Smooth muscle cell (in vitro differentiated cells): Measurements from ENCODE around the gene VKORC1L1. TPM values are rescaled to one million over a fixed set of nuclear protein-coding genes. Genes with fewer than 3 reads are reported as not detected.
A peak's percentile ranks its signal among the peaks of the same experiment; 100 is the strongest.
"Not testable (repeated sequence)": the region's sequence is repeated elsewhere in the genome, so short reads cannot be mapped to it uniquely, and the experiment has no call there.

Source experiments
- DNase-seq: peaks from one replicate; lab custom pipeline; 2025; ENCODE audit not compliant: unreplicated experiment; lab: John Stamatoyannopoulos, UW
- H2AFZ ChIP-seq: fragments of 200-600 bp; sonication (generic); 2 replicates; pipeline ENCODE4 v1.6.0; 2016; ENCODE audit warnings: antibody characterized with exemption, low read depth, mild to moderate bottlenecking
- H3F3A ChIP-seq: fragments of 200-600 bp; sonication (generic); 2 replicates; pipeline ENCODE4 v1.6.0; 2017; ENCODE audit warnings: antibody characterized with exemption, low read depth
- H3K27ac ChIP-seq: fragments of 200-600 bp; sonication (generic); 2 replicates; pipeline ENCODE4 v1.5.1; 2016; ENCODE audit warnings: low read depth, mild to moderate bottlenecking
- H3K27me3 ChIP-seq: fragments of 200-600 bp; sonication (generic); 2 replicates; pipeline ENCODE4 v1.6.1; 2016; ENCODE audit warnings: low read depth, mild to moderate bottlenecking
- H3K36me3 ChIP-seq: fragments of 200-600 bp; sonication (generic); 2 replicates; pipeline ENCODE4 v1.5.1; 2016; ENCODE audit warnings: low read depth
- H3K4me1 ChIP-seq: fragments of 200-600 bp; sonication (generic); 2 replicates; pipeline ENCODE4 v1.5.1; 2016; ENCODE audit warnings: low read depth
- H3K4me2 ChIP-seq: fragments of 200-600 bp; sonication (generic); 2 replicates; pipeline ENCODE4 v1.6.0; 2016; ENCODE audit warnings: mild to moderate bottlenecking
- H3K4me3 ChIP-seq: fragments of 200-600 bp; sonication (generic); 2 replicates; pipeline ENCODE4 v1.5.1; 2016; ENCODE audit warnings: mild to moderate bottlenecking
- H3K79me2 ChIP-seq: fragments of 200-600 bp; sonication (generic); 2 replicates; pipeline ENCODE4 v1.6.0; 2016; ENCODE audit warnings: low read depth, mild to moderate bottlenecking
- H3K9ac ChIP-seq: fragments of 200-600 bp; sonication (generic); 2 replicates; pipeline ENCODE4 v1.6.0; 2016; ENCODE audit warnings: low read depth
- H3K9me3 ChIP-seq: fragments of 200-600 bp; sonication (generic); replicated peaks from 2 replicates; pipeline ENCODE4 v1.5.1; 2016; ENCODE audit warnings: low read depth
- H4K20me1 ChIP-seq: fragments of 200-600 bp; sonication (generic); 2 replicates; pipeline ENCODE4 v1.6.0; 2016; ENCODE audit warnings: low read depth
- WGBS: methylation state at CpG from one replicate; pipeline ENCODE4 v1.1.7; 2016; ENCODE audit warnings: low lambda C conversion rate; 5-methylcytosine and 5-hydroxymethylcytosine counted together
- polyA plus RNA-seq: library from polyadenylated mRNA; unstranded; fragments of >200 nt; fragmentation: Nextera tagmentation; extraction: Ambion mirVana; gene quantifications from 2 replicates; pipeline ENCODE4 v1.2.1, GENCODE V29; 2016
- total RNA-seq: library from RNA; depleted of rRNA; stranded (reverse); fragments of >200 nt; gene quantifications from 2 replicates; pipeline ENCODE4 v1.2.3, GENCODE V29; 2014

VKORC1L1 gene
- total and polyA plus RNA-seq, 2 experiments from 2014 or later: 11.2 to 18.0 TPM

GRCh38 chr7:65857321-65857894 is 15.5 kb upstream of the VKORC1L1 start:
- H3K9me3 ChIP-seq, H3K9ac ChIP-seq, H3K4me1 ChIP-seq, H3K4me2 ChIP-seq, DNase-seq, H4K20me1 ChIP-seq, H3K36me3 ChIP-seq, H3K27me3 ChIP-seq, H3K27ac ChIP-seq, H2AFZ ChIP-seq, H3K79me2 ChIP-seq, H3K4me3 ChIP-seq, H3F3A ChIP-seq: not testable (repeated sequence)
- WGBS: 79% methylated on average over 4 of the region's 5 CpGs

- DNase-seq, H3K4me2 ChIP-seq, H3K4me1 ChIP-seq, H3K79me2 ChIP-seq, H3K9me3 ChIP-seq, H2AFZ ChIP-seq, H3K4me3 ChIP-seq, H4K20me1 ChIP-seq, H3K27me3 ChIP-seq, H3K27ac ChIP-seq, H3F3A ChIP-seq, H3K36me3 ChIP-seq, H3K9ac ChIP-seq: not testable (repeated sequence)
- WGBS: 95% methylated on average over 4 of the region's 4 CpGs
Observed at GRCh38 chr7:65858660-65859059, 14.2 kb upstream of the VKORC1L1 start.

- H3K4me3 ChIP-seq, H3F3A ChIP-seq, H3K27ac ChIP-seq, H3K36me3 ChIP-seq, H3K9ac ChIP-seq, DNase-seq, H3K79me2 ChIP-seq, H3K9me3 ChIP-seq, H2AFZ ChIP-seq, H4K20me1 ChIP-seq, H3K27me3 ChIP-seq, H3K4me1 ChIP-seq, H3K4me2 ChIP-seq: not testable (repeated sequence)
- WGBS: 65% methylated on average over 3 of the region's 3 CpGs
Observed at GRCh38 chr7:65866244-65866643, 6.6 kb upstream of the VKORC1L1 start.

GRCh38 chr7:65867681-65868080 is 5.2 kb upstream of the VKORC1L1 start:
- H3K4me2 ChIP-seq, H3F3A ChIP-seq, H3K9me3 ChIP-seq, H3K4me1 ChIP-seq, H3K9ac ChIP-seq, H3K36me3 ChIP-seq, H3K27ac ChIP-seq, H2AFZ ChIP-seq, H3K4me3 ChIP-seq, H4K20me1 ChIP-seq, H3K79me2 ChIP-seq, H3K27me3 ChIP-seq, DNase-seq: not testable (repeated sequence)
- WGBS: 86% methylated on average over 2 of the region's 2 CpGs

GRCh38 chr7:65869312-65869711 is 3.6 kb upstream of the VKORC1L1 start:
- H3K27me3 ChIP-seq, H3K79me2 ChIP-seq, H3K4me1 ChIP-seq, H3K4me3 ChIP-seq, H3K4me2 ChIP-seq, H3K9ac ChIP-seq, H4K20me1 ChIP-seq, H3K36me3 ChIP-seq, H2AFZ ChIP-seq, H3K9me3 ChIP-seq, H3F3A ChIP-seq, DNase-seq: not testable (repeated sequence)
- peak overlapping the region; percentile 67 for H3K27ac ChIP-seq
- WGBS: 39% methylated on average over 5 of the region's 5 CpGs

GRCh38 chr7:65871451-65871850 is 1.4 kb upstream of the VKORC1L1 start:
- not testable (repeated sequence) for H3K27me3 ChIP-seq, H2AFZ ChIP-seq, H3K9me3 ChIP-seq, H3K4me1 ChIP-seq, H3K4me2 ChIP-seq, H3K9ac ChIP-seq, H3K27ac ChIP-seq, DNase-seq, H3K4me3 ChIP-seq, H3F3A ChIP-seq, H3K36me3 ChIP-seq
- Histone ChIP-seq H4K20me1 (peaks cover 23% of the 10 kb centered on the region), H3K79me2 (peaks cover 22% of the 10 kb centered on the region)
- 73% methylated on average over 2 of the region's 2 CpGs for WGBS

GRCh38 chr7:65873582-65874193 is 814 bp downstream of the VKORC1L1 start:
- H3K27ac ChIP-seq: peak overlapping the region; percentile 52
- peaks cover 40% of the 10 kb centered on the region for H3K79me2 ChIP-seq
- not testable (repeated sequence) for H3K27me3 ChIP-seq, H3F3A ChIP-seq, H3K9me3 ChIP-seq, H3K4me1 ChIP-seq, H3K36me3 ChIP-seq
- H3K9ac ChIP-seq: peak overlapping the region; percentile 62
- peak; percentile 15 for DNase-seq
- H2AFZ ChIP-seq: peak overlapping the region; percentile 85
- 1% methylated on average over 14 of the region's 57 CpGs for WGBS
- H4K20me1 ChIP-seq: peaks cover 37% of the 10 kb centered on the region
- peak overlapping the region; percentile 93 for H3K4me2 ChIP-seq
- peak overlapping the region; percentile 83 for H3K4me3 ChIP-seq

GRCh38 chr7:65875715-65876114 is 2.8 kb downstream of the VKORC1L1 start:
- H3K9ac ChIP-seq, H3K4me1 ChIP-seq, H3K27ac ChIP-seq, DNase-seq, H3K27me3 ChIP-seq, H3K4me3 ChIP-seq, H2AFZ ChIP-seq, H3K4me2 ChIP-seq, H3K36me3 ChIP-seq, H3F3A ChIP-seq, H3K9me3 ChIP-seq: not testable (repeated sequence)
- WGBS: 92% methylated on average over 4 of the region's 4 CpGs
- H3K79me2 ChIP-seq: peaks cover 47% of the 10 kb centered on the region
- peaks cover 41% of the 10 kb centered on the region for H4K20me1 ChIP-seq
